ENCODE measurements around the gene TMEM158.

Gene TMEM158

GRCh38 chr3:45227946-45228345 lies 1.9 kb upstream of the TMEM158 start:
- DNase-seq, result no peak

- DNase-seq, result no peak
These were observed 1.2 kb upstream of the TMEM158 start for GRCh38 chr3:45227071-45227820.

GRCh38 chr3:45225465-45226205 lies 452 bp downstream of the TMEM158 start:
- DNase-seq, result no peak

GRCh38 chr3:45224824-45225464 lies 1.1 kb downstream of the TMEM158 start:
- no peak for DNase-seq

GRCh38 chr3:45223889-45224727 lies 2.0 kb downstream of the TMEM158 start:
- no peak for DNase-seq

- DNase-seq, result no peak
These were observed 6.4 kb downstream of the TMEM158 start for GRCh38 chr3:45219694-45220093.

GRCh38 chr3:45218578-45219390 lies 7.3 kb downstream of the TMEM158 start:
- no peak for DNase-seq

GRCh38 chr3:45216021-45216609 lies 10.0 kb downstream of the TMEM158 start:
- no peak for DNase-seq

GRCh38 chr3:45215466-45215865 lies 10.6 kb downstream of the TMEM158 start:
- no peak for DNase-seq

- DNase-seq, result no peak
These were observed 11.9 kb downstream of the TMEM158 start for GRCh38 chr3:45214061-45214680.

GRCh38 chr3:45212095-45212468 lies 14.0 kb downstream of the TMEM158 start:
- no peak for DNase-seq

GRCh38 chr3:45211466-45212094 lies 14.5 kb downstream of the TMEM158 start:
- no peak for DNase-seq

- DNase-seq, result peak; percentile 6
These were observed 15.6 kb downstream of the TMEM158 start for GRCh38 chr3:45210308-45211041.

- no peak for DNase-seq
These were observed 16.6 kb downstream of the TMEM158 start for GRCh38 chr3:45209526-45209925.

- DNase-seq, result no peak
These were observed 17.5 kb downstream of the TMEM158 start for GRCh38 chr3:45208586-45208985.

- no peak for DNase-seq
These were observed 18.6 kb downstream of the TMEM158 start for GRCh38 chr3:45207446-45207845.

- peak; percentile 65 for DNase-seq
These were observed 21.0 kb downstream of the TMEM158 start for GRCh38 chr3:45205126-45205525.

- DNase-seq, result no peak
These were observed 22.0 kb downstream of the TMEM158 start for GRCh38 chr3:45204136-45204535.

GRCh38 chr3:45199837-45200648 lies 26.0 kb downstream of the TMEM158 start:
- no peak for DNase-seq
